ENCODE results near the gene RND2. TPM values are rescaled to one million over a fixed set of nuclear protein-coding genes. Genes with fewer than 3 reads are reported as not detected.
"Not testable (repeated sequence)": the region's sequence is repeated elsewhere in the genome, so short reads cannot be mapped to it uniquely, and the experiment has no call there.

RND2 gene
- total RNA-seq (under 1 TPM; 0.08 to 0.64 (median 0.32) TPM), total RNA-seq (0 to 1.2 (median 0.34) reads per million in 29 experiments)
- 0.04 TPM for total RNA-seq (2013)

GRCh38 chr17:43024407-43025289 lies at the start of gene RND2:
TSS of gene RND2 (plus strand) at chr17:43025231. CDS start at chr17:43025348, 117 bp downstream.
- peaks cover 5 to 53% of the 10 kb centered on the region in 2 experiments for H3K4me1 ChIP-seq (ENCODE audit: control insufficient read depth in 1 of 2, extremely low read depth in 1 of 2, insufficient read depth in 2 of 2, low read length in 2 of 2)
- peak within 1 kb of the TSS; percentile 76 to 84 for H3K4me3 ChIP-seq (ENCODE audit: control insufficient read depth in 1 of 2, extremely low read depth in 1 of 2, low read length in 1 of 2)
- Mint-ChIP-seq H3K27ac (peak within 1 kb of the TSS; percentile 80), H3K4me3 (peak within 1 kb of the TSS; percentile 86 to 95 (median 87)), H3K27me3 (no peaks in the 10 kb centered on the region), H3K36me3 (no peaks in the 10 kb centered on the region), H3K4me1 (peaks cover 23 to 34% (median 29%) of the 10 kb centered on the region in 3 donors), H3K9me3 (no peaks in the 10 kb centered on the region)
- no peaks in the 10 kb centered on the region for H3K9me3 ChIP-seq
- peak within 1 kb of the TSS; percentile 57 for H3K27ac ChIP-seq (ENCODE audit: low read length)
- ATAC-seq (replicated peaks in 1 of 4) = peak; percentile 59 to 73 (median 68)
- WGBS (ENCODE audit: insufficient coverage) = 2% methylated on average over 33 of the region's 61 CpGs
- POLR2A ChIA-PET = interaction anchor here (0.6 to 1.1 kb wide), 4 partner anchors 26 to 336 kb away, joined by 3 to 7 read pairs (median 4); partner anchors contain the start of gene RPL27 (in 1 of the 2)
- H3K36me3 ChIP-seq (ENCODE audit: control insufficient read depth in 2 of 2, extremely low read depth in 1 of 2, insufficient read depth in 1 of 2, low read length in 1 of 2) = no peaks in the 10 kb centered on the region
- CTCF ChIA-PET = interaction anchor here in 1 of 2 donors (0.7 to 1.9 kb wide), 5 partner anchors 19 to 447 kb away, joined by 3 to 12 read pairs (median 3); partner anchors contain the start of genes BRCA1, IFI35, PSMC3IP and RPL27
- H3K27me3 ChIP-seq (replicated peaks in 1 of 2; ENCODE audit: control insufficient read depth in 2 of 2, extremely low read depth in 1 of 2, insufficient read depth in 2 of 2, low read length in 1 of 2) = no peaks in the 10 kb centered on the region
- peak; percentile 52 to 85 (median 71) for DNase-seq

GRCh38 chr17:42975265-42975664 lies 49.8 kb upstream of the RND2 start:
- Histone ChIP-seq H3K36me3 (ENCODE audit: control insufficient read depth in 2 of 2, extremely low read depth in 1 of 2, insufficient read depth in 1 of 2, low read length in 1 of 2) (no peaks in the 10 kb centered on the region), H3K4me3 (ENCODE audit: control insufficient read depth in 1 of 2, extremely low read depth in 1 of 2, low read length in 1 of 2) (no peak overlapping the region), H3K4me1 (ENCODE audit: control insufficient read depth in 1 of 2, extremely low read depth in 1 of 2, insufficient read depth in 2 of 2, low read length in 2 of 2) (peaks cover 3 to 8% of the 10 kb centered on the region in 2 experiments), H3K27me3 (replicated peaks in 1 of 2; ENCODE audit: control insufficient read depth in 2 of 2, extremely low read depth in 1 of 2, insufficient read depth in 2 of 2, low read length in 1 of 2) (no peaks in the 10 kb centered on the region), H3K9me3 (no peaks in the 10 kb centered on the region), H3K27ac (ENCODE audit: low read length) (no peak overlapping the region)
- ATAC-seq (replicated peaks in 1 of 4) (no peak), DNase-seq (no peak)
- H3K4me1 Mint-ChIP-seq = peaks cover 10 to 14% (median 12%) of the 10 kb centered on the region in 3 donors
- H3K4me3 Mint-ChIP-seq = no peak overlapping the region
- no peak overlapping the region for H3K27ac Mint-ChIP-seq
- POLR2A ChIA-PET = no interaction called here
- no peaks in the 10 kb centered on the region for H3K27me3 Mint-ChIP-seq
- CTCF ChIA-PET = no interaction called here
- H3K9me3 Mint-ChIP-seq = no peaks in the 10 kb centered on the region
- WGBS (ENCODE audit: insufficient coverage) = no CpG with 5 or more reads among the region's 2 CpGs
- no peaks in the 10 kb centered on the region for H3K36me3 Mint-ChIP-seq

- WGBS (ENCODE audit: insufficient coverage) = 96% methylated on average over 10 of the region's 16 CpGs
- H3K4me3 ChIP-seq (ENCODE audit: control insufficient read depth in 1 of 2, extremely low read depth in 1 of 2, low read length in 1 of 2); H3K36me3 ChIP-seq (ENCODE audit: control insufficient read depth in 2 of 2, extremely low read depth in 1 of 2, insufficient read depth in 1 of 2, low read length in 1 of 2); ATAC-seq (replicated peaks in 1 of 4); H3K27me3 Mint-ChIP-seq; H3K4me1 ChIP-seq (ENCODE audit: control insufficient read depth in 1 of 2, extremely low read depth in 1 of 2, insufficient read depth in 2 of 2, low read length in 2 of 2); POLR2A ChIA-PET; H3K27ac Mint-ChIP-seq; H3K27ac ChIP-seq (ENCODE audit: low read length); H3K4me3 Mint-ChIP-seq; DNase-seq; H3K27me3 ChIP-seq (replicated peaks in 1 of 2; ENCODE audit: control insufficient read depth in 2 of 2, extremely low read depth in 1 of 2, insufficient read depth in 2 of 2, low read length in 1 of 2); CTCF ChIA-PET; H3K9me3 Mint-ChIP-seq; H3K9me3 ChIP-seq; H3K36me3 Mint-ChIP-seq: not testable (repeated sequence)
- H3K4me1 Mint-ChIP-seq = peaks cover 12 to 19% (median 14%) of the 10 kb centered on the region in 3 donors
Observed at GRCh38 chr17:42975701-42976100, 49.3 kb upstream of the RND2 start.

GRCh38 chr17:42979511-42980273 lies 45.3 kb upstream of the RND2 start, which contains the start of gene PTGES3L:
TSS of gene PTGES3L (minus strand) at chr17:42980080. CDS start at chr17:42980053, 27 bp downstream.
- DNase-seq (peak in 3 of 35 experiments; percentile 10 to 24 (median 13)), ATAC-seq (replicated peaks in 1 of 4) (peak; percentile 10 to 36 (median 24))
- Histone ChIP-seq H3K4me3 (ENCODE audit: control insufficient read depth in 1 of 2, extremely low read depth in 1 of 2, low read length in 1 of 2) (peak within 1 kb of the TSS; percentile 69 to 83), H3K9me3 (no peaks in the 10 kb centered on the region), H3K27me3 (replicated peaks in 1 of 2; ENCODE audit: control insufficient read depth in 2 of 2, extremely low read depth in 1 of 2, insufficient read depth in 2 of 2, low read length in 1 of 2) (no peaks in the 10 kb centered on the region), H3K36me3 (ENCODE audit: control insufficient read depth in 2 of 2, extremely low read depth in 1 of 2, insufficient read depth in 1 of 2, low read length in 1 of 2) (peaks cover 0 to 3% of the 10 kb centered on the region in 2 donors), H3K4me1 (ENCODE audit: control insufficient read depth in 1 of 2, extremely low read depth in 1 of 2, insufficient read depth in 2 of 2, low read length in 2 of 2) (peaks cover 13 to 23% of the 10 kb centered on the region in 2 experiments), H3K27ac (ENCODE audit: low read length) (peak within 1 kb of the TSS; percentile 60)
- Mint-ChIP-seq H3K4me1 (peaks cover 32 to 36% (median 35%) of the 10 kb centered on the region in 3 donors), H3K27ac (peak within 1 kb of the TSS; percentile 96 to 97), H3K27me3 (no peaks in the 10 kb centered on the region), H3K36me3 (peaks cover 4% of the 10 kb centered on the region), H3K4me3 (peak within 1 kb of the TSS; percentile 97 to 99 (median 98)), H3K9me3 (no peaks in the 10 kb centered on the region)
- 24% methylated on average over 9 of the region's 21 CpGs for WGBS (ENCODE audit: insufficient coverage)
- POLR2A ChIA-PET = no interaction called here
- CTCF ChIA-PET = interaction anchor here in 1 of 2 donors (0.6 kb wide), 2 partner anchors 130 to 705 kb away, joined by 4 read pairs; no protein-coding TSS in a partner anchor

- POLR2A ChIA-PET = no interaction called here
- Mint-ChIP-seq H3K27me3 (no peaks in the 10 kb centered on the region), H3K36me3 (peaks cover 8% of the 10 kb centered on the region), H3K27ac (peak within 1 kb of the TSS; percentile 96 to 97), H3K4me3 (peak within 1 kb of the TSS; percentile 97 to 99 (median 98)), H3K4me1 (peaks cover 32 to 40% (median 40%) of the 10 kb centered on the region in 3 donors), H3K9me3 (no peaks in the 10 kb centered on the region)
- H3K36me3 ChIP-seq (ENCODE audit: control insufficient read depth in 2 of 2, extremely low read depth in 1 of 2, insufficient read depth in 1 of 2, low read length in 1 of 2) = peaks cover 0 to 5% of the 10 kb centered on the region in 2 donors
- peak within 1 kb of the TSS; percentile 60 for H3K27ac ChIP-seq (ENCODE audit: low read length)
- no peaks in the 10 kb centered on the region for H3K9me3 ChIP-seq
- peak; percentile 78 to 95 (median 87) for DNase-seq
- peaks cover 13 to 23% of the 10 kb centered on the region in 2 experiments for H3K4me1 ChIP-seq (ENCODE audit: control insufficient read depth in 1 of 2, extremely low read depth in 1 of 2, insufficient read depth in 2 of 2, low read length in 2 of 2)
- H3K4me3 ChIP-seq (ENCODE audit: control insufficient read depth in 1 of 2, extremely low read depth in 1 of 2, low read length in 1 of 2) = peak within 1 kb of the TSS; percentile 69 to 83
- CTCF ChIA-PET = interaction anchor here in 1 of 2 donors (1.0 kb wide), 1 partner anchor 18 kb away, joined by 6 read pairs; the partner anchor contains the start of gene RPL27
- under 1% methylated on average over 39 of the region's 39 CpGs for WGBS (ENCODE audit: insufficient coverage)
- peak; percentile 91 to 94 (median 92) for ATAC-seq (replicated peaks in 1 of 4)
- no peaks in the 10 kb centered on the region for H3K27me3 ChIP-seq (replicated peaks in 1 of 2; ENCODE audit: control insufficient read depth in 2 of 2, extremely low read depth in 1 of 2, insufficient read depth in 2 of 2, low read length in 1 of 2)
Observed at GRCh38 chr17:42980274-42980765, 44.7 kb upstream of the RND2 start, which contains the start of gene RUNDC1. TSS of gene RUNDC1 (plus strand) at chr17:42980565. CDS start at chr17:42980577, 12 bp downstream.

Data from T-cell (primary cell).